ENCODE results near the gene DNAH7.
"Not testable (repeated sequence)": the region's sequence is repeated elsewhere in the genome, so short reads cannot be mapped to it uniquely, and the experiment has no call there.

DNAH7 gene

GRCh38 chr2:195709901-195710806 lies 358.5 kb downstream of the DNAH7 start:
- DNase-seq, result no peak

- no peak for DNase-seq
Measured at GRCh38 chr2:195706161-195706900, 362.3 kb downstream of the DNAH7 start.

GRCh38 chr2:195700480-195700879 lies 368.2 kb downstream of the DNAH7 start:
- DNase-seq, result no peak

- no peak for DNase-seq
Measured at GRCh38 chr2:195697681-195698220, 370.9 kb downstream of the DNAH7 start.

GRCh38 chr2:195696012-195696411 lies 372.6 kb downstream of the DNAH7 start:
- no peak for DNase-seq

GRCh38 chr2:195695002-195695631 lies 373.5 kb downstream of the DNAH7 start:
- no peak for DNase-seq

GRCh38 chr2:195694553-195694952 lies 374.1 kb downstream of the DNAH7 start:
- no peak for DNase-seq

- not testable (repeated sequence) for DNase-seq
Measured at GRCh38 chr2:195692531-195692930, 376.1 kb downstream of the DNAH7 start.

Measured in inflammatory macrophage (primary cell).